NCI-H2081 treated with DMSO at 0.1 percent for 48 hours (cell line): ENCODE data around the gene TRIP12.
"Not testable (repeated sequence)": the region's sequence is repeated elsewhere in the genome, so short reads cannot be mapped to it uniquely, and the experiment has no call there.

Experiments used
- DNase-seq: peaks from one replicate; lab custom pipeline; 2025; lab: John Stamatoyannopoulos, UW

The TRIP12 gene

DNA sequence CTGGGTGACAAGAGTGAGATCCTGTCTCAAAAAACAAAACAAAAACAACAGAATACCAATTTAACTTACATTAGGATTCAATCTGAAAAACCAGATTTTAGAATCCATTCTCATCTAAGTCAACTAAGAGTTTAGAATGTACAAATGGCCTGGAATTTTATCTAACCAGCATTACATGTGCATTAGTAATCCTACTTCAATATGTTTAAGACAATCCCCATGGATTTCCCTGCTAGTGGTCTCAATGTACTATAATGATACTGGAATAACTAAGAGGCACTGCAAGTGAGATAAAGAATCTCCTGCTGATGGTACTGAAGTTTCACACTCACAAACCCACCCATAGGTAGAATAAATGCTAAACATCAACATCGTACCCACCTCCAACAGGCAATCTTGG is 153.6 kb downstream of the TRIP12 start:
- no peak for DNase-seq

DNA sequence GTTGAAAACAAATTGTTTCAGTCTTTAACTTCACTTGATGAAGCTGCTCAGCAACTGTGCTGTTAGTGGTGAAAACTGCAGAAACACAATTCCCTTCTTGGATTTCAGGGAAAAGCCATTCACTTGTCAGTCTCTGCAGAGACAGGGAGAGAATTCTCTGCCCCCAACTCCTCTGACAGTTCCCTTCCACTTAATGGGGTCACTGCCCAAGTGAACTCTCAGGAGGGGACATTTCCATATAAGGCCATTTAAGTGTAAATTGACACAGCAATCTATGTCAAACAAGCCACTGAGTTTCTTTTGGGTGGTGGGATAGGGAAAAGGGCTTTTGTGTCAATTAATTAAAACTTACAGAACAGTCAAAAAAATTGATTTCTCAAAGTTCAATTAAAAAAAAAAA is 156.1 kb downstream of the TRIP12 start:
- DNase-seq, result no peak

DNA sequence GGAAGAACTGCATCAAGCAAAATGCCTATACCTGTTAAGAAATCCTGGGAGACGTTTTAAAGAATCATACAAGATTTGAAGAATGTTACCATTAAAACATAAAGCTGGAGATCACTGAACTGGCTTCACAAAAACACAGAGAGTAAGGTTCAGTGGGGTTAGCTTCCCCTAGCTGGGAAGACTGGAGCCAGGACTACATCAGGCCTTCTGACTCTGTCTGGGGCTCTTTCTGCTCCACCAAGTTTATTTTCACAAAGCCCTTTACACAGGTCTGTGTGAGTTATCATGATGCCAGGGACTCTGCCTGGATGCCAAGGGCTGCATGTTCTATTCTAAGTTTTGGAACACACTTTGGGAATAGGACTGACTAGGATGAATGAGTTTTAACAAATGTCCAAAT is 160.1 kb downstream of the TRIP12 start:
- DNase-seq, result no peak

DNA sequence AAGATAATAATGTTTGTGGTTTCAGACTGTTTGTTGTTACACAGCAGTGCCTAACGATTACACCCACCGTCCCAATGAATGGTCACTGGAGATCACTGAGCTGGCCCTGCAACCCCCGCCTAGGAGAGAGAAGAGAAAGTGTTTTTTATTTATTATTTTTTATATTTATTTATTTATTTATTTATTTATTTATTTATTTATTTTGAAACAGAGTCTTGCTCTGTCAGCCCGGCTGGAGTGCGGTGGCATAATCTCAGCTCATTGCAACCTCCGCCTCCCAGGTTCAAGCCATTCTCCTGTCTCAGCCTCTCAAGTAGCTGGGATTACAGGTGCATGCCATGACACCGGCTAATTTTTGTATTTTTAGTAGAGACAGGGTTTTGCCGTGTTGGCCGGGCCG is 164.3 kb downstream of the TRIP12 start:
- not testable (repeated sequence) for DNase-seq

DNA sequence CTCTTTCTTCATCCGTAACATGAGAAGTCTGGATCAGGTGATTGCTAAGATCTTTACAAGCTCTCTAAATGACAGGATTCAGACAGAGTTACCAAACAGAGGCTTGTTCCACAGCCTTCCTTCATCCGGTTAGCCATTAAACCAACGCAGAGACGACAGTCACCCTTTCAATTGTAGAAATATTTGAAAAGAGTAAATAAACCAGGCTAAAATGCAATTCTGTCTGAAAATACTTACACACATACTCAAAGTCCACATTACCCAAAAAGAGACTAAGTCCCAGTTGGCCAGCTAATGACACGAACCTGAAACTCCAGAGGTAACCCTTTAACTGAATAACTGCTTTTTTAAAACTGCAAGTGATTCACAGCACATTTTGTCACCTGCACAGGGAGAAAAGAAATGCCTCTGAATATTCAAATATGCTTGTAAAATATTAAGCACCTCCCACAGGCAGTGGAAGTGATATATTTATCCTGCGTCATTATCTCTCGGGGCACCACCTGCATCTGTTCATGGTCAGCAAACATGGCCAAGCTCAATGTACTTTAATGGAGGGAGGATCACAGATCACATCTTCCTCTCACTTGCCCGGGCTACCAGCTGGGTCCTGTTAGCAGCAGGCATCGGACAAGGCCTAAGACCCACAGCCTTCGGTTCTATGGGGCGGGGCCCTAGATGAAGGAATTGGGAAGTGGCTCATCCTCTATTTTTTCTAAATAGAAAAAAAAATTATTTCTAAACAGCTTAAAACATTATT is 168.7 kb downstream of the TRIP12 start:
- DNase-seq, result no peak

DNA sequence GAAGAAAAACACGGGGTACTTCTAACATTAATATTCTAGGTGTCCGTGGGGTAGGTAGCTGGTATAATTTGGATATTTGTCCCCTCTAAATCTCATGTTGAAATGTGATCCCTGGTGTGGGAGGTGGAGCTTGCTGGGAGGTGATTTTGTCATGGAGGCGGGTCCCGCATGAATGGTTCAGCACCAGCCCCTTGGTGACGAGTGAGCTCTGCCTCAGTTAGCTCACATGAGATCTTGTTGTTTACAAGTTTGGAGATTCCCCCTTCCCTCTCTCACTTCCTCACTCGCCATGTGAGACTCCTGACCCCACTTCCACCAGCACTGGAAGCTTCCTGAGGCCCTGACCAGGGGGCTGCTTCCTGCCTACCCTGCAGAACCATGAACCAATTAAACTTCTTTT is 172.0 kb downstream of the TRIP12 start:
- no peak for DNase-seq

DNA sequence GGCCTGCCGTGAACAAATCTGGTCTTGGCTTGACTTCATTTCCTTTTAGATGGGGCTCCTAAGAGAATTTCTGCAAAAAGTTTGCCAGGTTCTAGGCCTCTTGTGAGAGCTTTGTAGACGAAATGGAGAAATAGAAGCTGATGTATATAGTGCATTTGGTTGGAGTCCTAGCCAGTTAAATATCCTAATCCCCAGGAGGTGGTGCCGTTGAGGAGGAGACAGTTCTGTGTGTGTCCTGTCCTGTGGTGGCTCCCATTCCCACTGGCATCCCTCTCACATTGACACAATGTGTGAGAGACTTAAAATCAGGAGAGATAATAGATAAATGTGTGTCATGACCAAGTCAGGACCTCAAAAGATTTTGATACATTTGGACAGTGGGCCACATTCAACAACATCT is 172.9 kb downstream of the TRIP12 start:
- no peak for DNase-seq

DNA sequence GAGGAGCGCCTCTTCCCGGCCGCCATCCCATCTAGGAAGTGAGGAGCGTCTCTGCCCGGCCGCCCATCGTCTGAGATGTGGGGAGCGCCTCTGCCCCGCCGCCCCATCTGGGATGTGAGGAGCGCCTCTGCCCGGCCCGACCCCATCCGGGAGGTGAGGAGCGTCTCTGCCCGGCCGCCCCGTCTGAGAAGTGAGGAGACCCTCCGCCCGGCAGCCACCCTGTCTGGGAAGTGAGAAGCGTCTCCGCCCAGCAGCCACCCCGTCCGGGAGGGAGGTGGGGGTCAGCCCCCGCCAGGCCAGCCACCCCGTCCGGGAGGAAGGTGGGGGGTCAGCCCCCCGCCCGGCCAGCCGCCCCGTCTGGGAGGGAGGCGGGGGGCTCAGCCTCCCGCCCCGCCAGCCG is 179.1 kb downstream of the TRIP12 start:
- not testable (repeated sequence) for DNase-seq

DNA sequence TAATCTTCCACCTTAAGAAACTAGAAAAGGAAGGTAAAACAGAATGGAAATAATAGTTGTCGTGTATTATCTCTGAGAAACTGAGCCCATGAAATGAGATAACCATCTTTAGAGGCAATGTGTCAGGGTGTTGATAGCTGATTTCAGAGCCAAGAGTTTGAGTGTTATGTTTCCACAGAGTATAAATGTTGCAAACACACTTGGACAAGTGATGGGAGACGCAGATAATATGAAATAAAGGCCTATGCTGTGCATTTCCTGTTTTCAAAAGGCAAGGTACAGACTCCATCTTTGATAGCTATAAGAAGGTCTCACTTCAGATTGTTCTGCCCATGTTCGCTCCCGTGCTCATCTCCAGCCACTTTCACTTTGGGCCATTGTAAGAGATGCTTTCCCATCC is 181.5 kb downstream of the TRIP12 start:
- no peak for DNase-seq

DNA sequence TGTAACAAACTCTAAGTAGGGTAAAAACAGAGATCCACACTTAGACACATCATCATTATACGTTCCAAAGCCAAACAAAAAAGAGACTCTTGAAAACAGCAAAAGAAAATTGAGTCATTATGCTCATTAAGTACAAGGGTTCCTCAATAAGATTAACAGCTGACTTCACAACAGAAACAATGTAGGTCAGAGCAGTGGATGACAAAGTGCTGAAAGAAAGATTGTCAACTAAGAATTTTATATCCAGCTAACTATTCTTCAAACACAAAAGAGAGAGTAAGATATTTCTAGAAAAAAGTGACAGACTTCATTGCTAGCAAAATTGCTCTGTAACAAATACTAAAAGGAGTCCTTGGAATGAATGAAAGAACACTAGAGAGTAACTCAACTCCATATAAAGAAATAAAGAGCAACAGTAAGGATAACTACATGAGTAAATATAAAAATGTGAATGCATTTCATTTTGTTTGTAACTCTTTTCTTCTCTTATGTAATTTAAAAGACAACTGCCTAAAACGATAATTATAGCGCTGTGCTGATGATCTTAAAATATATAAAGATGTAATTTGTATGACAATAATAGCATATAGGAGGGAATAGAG is 183.7 kb downstream of the TRIP12 start:
- no peak for DNase-seq

DNA sequence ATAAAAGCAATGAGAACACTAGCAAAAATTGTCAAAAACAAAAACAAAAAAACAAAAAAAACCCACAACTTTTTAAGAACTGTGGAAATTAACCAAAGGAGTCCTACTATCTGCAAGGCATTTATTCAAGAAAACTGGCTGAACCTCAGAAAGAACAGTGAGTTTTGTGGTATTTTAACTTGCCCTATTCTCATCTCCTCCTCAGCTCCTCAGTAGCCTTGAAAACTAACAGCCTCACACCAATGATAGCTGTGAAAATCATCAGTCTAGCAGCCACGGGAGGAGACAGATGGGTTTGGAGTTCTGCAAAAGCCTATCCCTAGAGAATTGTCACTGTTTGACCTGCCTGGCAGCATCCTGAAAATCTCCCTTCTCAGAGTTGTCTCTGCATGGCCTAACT is 187.4 kb downstream of the TRIP12 start:
- DNase-seq, result no peak

DNA sequence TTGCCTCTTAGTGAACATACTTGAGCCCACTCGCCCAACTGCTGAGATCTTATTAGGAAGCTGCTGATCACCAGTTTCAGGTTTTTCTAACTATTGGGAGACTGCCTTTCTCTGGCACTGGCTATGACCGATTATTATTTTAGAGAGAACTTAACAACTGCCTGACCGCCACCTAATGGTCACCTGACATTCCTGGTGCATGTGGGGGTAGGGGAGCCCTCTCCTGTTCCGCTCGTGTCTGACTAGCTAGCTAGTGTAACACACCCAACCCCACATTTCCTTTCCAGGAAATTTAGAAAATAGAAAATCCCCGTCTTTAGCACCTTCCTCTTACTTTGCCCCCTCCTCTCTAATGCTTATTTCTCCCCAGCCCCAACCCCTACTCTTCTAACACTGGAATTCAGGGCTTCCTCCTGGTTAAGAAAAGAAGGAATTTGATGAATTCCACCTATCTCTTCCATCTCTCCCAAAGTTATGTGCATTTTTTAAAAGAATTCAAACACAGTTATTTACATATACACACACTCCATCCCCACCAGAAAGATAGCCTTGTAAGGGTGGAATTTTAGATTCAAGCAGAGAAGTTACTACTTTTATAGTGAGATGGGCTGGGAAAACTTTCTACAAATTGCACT is 188.1 kb downstream of the TRIP12 start:
- DNase-seq, result no peak

DNA sequence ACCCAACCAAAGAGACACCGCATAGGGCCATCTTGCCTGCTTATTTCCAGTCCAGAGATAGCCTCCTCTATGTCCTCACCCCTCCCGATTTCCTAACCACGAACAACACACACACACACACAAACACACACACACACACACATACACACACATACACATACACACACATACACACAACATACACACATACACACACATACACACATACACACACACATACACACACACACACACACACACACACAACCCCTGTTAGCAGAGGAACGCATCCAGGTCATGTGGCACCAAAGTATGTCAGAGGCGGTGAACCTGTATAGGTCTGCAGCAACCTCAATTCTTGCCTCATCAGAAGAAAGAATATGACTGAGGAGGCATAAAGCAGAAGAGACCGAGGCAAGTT is 188.9 kb downstream of the TRIP12 start:
- DNase-seq, result no peak

DNA sequence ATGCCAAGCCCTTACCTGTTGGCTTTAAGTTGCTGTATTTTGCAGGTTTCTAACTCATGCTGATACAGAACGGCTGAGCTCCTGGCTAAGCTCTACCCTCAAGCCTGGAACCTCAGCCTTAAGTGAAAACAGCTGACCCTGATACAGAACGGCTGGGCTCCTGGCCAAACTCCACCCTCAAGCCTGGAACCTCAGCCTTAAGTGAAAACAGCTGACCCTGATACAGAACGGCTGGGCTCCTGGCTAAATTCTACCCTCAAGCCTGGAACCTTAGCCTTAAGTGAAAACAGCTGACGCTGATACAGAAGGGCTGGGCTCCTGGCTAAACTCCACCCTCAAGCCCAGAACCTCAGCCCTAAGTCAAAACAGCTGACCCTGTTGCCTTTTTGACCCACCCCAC is 189.9 kb downstream of the TRIP12 start:
- DNase-seq, result no peak

DNA sequence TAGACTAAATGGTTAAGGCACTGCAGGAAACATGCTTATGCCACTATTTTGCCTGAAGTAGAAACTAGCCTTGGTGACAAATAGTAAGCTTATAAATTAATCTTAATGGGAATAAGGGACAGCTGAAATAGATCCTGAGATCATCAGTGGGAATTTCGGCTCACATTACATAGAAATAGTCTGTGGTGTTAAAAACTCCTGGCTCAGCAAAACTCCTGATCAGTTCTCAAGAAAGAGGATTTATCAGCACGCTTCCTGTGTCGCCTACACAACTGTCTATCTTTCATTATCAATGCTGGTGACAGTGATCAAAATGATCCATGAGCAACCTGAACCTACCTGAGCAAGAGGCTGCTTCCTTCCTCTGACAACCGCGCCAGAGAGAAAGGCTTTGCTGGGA is 190.4 kb downstream of the TRIP12 start:
- DNase-seq, result no peak

DNA sequence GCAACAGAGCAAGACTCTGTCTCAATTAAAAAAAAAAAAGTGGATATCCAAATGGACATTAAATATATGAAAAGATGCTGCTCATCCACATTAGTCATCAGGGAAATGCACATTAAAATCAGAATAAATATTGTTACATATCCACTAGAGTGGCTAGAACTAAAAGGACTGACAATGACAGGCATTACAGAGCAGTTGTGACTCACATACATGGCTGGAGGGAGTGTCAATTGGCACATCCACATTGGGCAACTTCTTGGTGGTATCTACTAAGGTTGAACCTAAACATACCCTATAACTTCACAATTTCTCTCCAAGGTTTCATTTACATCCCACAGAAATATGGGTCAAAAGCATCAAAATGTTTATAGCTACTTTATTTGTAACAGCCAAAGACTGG is 193.4 kb downstream of the TRIP12 start:
- DNase-seq, result no peak

DNA sequence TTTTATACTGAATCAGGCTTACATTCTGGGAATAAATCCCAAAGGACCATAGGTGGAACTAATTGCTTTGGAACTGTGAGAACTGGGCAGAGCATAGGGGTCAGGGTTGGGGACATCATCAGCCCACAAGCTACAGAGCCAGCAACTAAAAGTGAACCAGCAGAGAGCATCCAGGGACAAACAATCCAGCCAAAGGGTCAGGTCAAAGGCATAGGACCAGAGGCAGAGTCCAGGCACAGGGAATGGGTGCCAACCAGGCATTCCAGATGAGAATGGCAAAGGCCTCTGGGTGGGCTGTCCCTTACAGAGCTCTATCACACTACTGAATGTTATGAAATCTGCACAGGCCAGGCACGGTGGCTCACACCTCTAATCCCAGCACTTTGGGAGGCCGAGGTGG is 195.2 kb downstream of the TRIP12 start:
- no peak for DNase-seq

DNA sequence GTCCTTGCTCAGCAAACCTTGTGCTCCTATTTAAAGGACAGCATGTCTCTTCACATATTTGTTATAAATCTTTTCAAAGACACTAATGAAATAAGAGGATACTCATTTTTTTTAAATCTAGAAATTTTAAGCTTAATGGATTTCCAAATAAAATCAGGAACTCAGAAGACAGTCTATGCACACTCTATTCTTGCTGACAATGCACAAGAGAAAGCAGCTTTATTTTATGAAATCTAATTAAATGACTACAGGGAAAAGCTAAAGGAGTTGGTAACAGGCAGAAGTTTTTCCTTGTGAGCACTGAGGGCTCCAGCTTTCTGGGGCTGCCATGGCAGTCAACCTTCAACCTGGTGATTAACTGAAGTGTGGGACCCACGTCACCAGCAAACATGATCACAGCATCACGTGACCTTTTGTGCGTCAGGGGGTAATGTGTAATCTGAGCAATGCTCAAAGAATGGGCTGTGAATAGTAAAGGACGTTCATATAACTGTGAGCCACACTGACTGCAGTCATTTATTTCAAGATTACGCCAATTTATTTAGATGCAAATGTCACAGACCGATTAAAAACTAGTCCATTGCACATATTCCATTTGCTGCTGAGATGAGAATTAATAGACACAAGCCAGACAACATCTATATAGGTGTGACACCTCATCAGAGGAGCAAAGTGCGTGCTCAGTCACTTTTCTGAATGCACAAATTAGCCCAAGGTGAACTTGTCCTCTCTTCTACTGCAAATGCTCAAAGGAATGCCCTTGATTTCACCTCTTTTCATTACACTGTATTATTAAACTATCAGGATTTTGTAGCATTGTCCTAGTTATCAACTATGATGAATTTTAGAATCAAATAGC is 195.9 kb downstream of the TRIP12 start:
- no peak for DNase-seq

DNA sequence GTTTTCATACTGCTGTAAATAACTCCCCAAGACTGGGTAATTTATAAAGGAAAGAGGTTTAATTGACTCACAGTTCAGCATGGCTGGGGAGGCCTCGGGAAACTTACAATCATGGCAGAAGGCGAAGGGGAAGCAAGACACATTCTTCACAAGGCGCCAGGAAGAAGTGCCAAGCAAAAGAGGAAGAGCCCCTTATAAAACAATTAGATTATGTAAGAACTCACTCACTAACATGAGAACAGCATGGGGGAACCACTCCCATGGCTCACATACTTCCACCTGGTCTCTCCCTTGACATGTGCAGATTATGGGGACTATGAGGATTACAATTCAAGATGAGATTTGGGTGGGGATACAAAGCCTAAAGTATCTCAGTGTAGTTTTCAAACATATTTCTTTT is 198.6 kb downstream of the TRIP12 start:
- not testable (repeated sequence) for DNase-seq

DNA sequence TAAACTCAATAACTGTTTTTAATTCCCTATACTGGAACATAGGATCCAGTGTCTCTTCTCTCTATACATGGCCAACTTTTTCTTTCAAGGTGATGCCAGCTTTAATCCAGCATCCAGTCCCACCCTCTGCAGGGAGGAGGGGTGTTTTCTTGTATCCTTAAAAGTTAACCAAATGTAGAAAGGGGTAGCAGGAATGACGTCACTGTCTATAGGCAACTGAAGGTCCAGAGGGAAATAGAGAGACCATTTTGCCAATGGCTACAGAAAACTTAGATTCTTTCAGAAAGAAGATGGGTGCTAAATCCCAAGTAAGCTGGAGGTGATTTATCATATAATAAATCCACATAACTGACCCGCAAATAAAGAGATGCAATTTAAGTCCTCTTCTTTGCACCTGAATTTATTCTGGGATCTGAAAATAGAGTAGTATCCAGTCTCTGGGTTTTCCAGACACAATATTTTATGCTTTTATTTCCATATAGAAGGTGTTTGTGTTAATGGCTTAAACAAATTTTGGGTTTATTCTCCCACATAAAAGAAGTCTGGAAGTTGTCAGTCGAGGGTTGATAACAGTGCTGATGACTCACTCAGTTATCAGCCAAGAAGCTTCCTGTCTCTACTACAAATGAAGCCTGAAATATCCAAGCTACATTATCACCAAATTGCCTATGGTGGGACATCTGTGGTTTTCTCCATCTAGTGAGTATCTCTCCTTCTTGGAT is 201.7 kb downstream of the TRIP12 start:
- DNase-seq, result no peak

DNA sequence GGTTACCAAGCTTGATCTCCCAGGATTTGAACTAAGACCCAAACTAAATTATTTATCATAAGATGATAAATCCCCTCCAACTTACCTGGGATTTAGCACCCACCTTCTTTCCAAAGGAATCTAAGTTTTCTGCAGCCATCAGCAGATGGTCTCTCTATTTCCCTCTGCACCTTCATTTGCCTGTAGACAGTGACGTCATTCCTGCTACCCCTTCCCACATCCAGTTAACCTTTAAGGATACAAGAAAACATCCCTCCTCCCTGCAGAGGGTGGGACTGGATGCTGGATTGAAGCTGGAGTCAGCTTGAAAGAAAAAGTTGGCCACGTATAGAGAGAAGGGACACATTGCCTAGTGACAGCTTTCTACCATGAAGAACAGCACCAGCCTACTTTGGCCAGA is 203.8 kb downstream of the TRIP12 start:
- DNase-seq, result no peak
